H9 (cell line): Measurements from ENCODE around the gene PEX5. TPM values are rescaled to one million over a fixed set of nuclear protein-coding genes. Genes with fewer than 3 reads are reported as not detected.

ENCODE experiments used
- DNase-seq: peaks from one replicate; pipeline ENCODE4 v3.0.0-alpha.2; 2017
- H2AFZ ChIP-seq: one replicate; pipeline ENCODE4 v1.6.1; 2013; ENCODE audit warnings: mild to moderate bottlenecking, low read length, control low read depth, moderate library complexity
- H2AK5ac ChIP-seq: 2 replicates; pipeline ENCODE4 v1.6.1; 2013; ENCODE audit warnings: low read length, control low read depth, mixed read lengths; ENCODE audit not compliant: insufficient read length
- H2BK120ac ChIP-seq: one replicate; pipeline ENCODE4 v1.6.1; 2013; ENCODE audit warnings: low read depth, mild to moderate bottlenecking, low read length, control low read depth, inconsistent platforms; ENCODE audit not compliant: poor library complexity, severe bottlenecking
- H2BK12ac ChIP-seq: 2 replicates; pipeline ENCODE4 v1.6.1; 2013; ENCODE audit warnings: low read length, control low read depth, mixed read lengths, low read depth; ENCODE audit not compliant: insufficient read length
- H2BK15ac ChIP-seq: 2 replicates; pipeline ENCODE4 v1.6.1; 2013; ENCODE audit warnings: low read depth, low read length, control low read depth
- H2BK20ac ChIP-seq: one replicate; pipeline ENCODE4 v1.6.1; 2013; ENCODE audit warnings: low read depth, mild to moderate bottlenecking, low read length, control low read depth, inconsistent platforms; ENCODE audit not compliant: poor library complexity, severe bottlenecking
- H2BK5ac ChIP-seq: 2 replicates; pipeline ENCODE4 v1.6.1; 2013; ENCODE audit warnings: low read length, control low read depth, mixed read lengths; ENCODE audit not compliant: insufficient read length
- H3K14ac ChIP-seq: 2 replicates; pipeline ENCODE4 v1.6.1; 2013; ENCODE audit warnings: low read length, control low read depth; ENCODE audit not compliant: insufficient read depth
- H3K18ac ChIP-seq: 2 replicates; pipeline ENCODE4 v1.6.1; 2013; ENCODE audit warnings: low read depth, mild to moderate bottlenecking, mixed read lengths, low read length, control low read depth; ENCODE audit not compliant: insufficient read length
- H3K23ac ChIP-seq: 2 replicates; pipeline ENCODE4 v1.6.1; 2013; ENCODE audit warnings: low read length, control low read depth, mixed read lengths, low read depth; ENCODE audit not compliant: insufficient read length
- H3K23me2 ChIP-seq: 2 replicates; pipeline ENCODE4 v1.6.1; 2013; ENCODE audit warnings: low read depth, mild to moderate bottlenecking, mixed read lengths, low read length, control low read depth; ENCODE audit not compliant: insufficient read length, poor library complexity, severe bottlenecking
- H3K27ac ChIP-seq: 2 replicates; pipeline ENCODE4 v1.5.1; 2013; ENCODE audit warnings: low read length, control low read depth, mixed read lengths, low read depth; ENCODE audit not compliant: insufficient read length
- H3K27me3 ChIP-seq: 2 replicates; pipeline ENCODE4 v1.6.1; 2013; ENCODE audit warnings: low read length, control low read depth, inconsistent platforms; ENCODE audit not compliant: insufficient read depth
- H3K4ac ChIP-seq: 2 replicates; pipeline ENCODE4 v1.6.1; 2013; ENCODE audit warnings: low read depth, mild to moderate bottlenecking, control low read depth, inconsistent platforms, low read length, moderate library complexity
- H3K4me1 ChIP-seq: 2 replicates; pipeline ENCODE4 v1.6.1; 2013; ENCODE audit warnings: low read length, control low read depth, inconsistent platforms; ENCODE audit not compliant: insufficient read depth
- H3K4me2 ChIP-seq: 2 replicates; pipeline ENCODE4 v1.6.1; 2013; ENCODE audit warnings: low read length, control low read depth, mixed read lengths; ENCODE audit not compliant: insufficient read length, insufficient read depth
- H3K56ac ChIP-seq: 2 replicates; pipeline ENCODE4 v1.6.1; 2013; ENCODE audit warnings: low read depth, mild to moderate bottlenecking, mixed read lengths, low read length, control low read depth; ENCODE audit not compliant: insufficient read length
- H3K79me1 ChIP-seq: 2 replicates; pipeline ENCODE4 v1.6.1; 2013; ENCODE audit warnings: low read depth, mild to moderate bottlenecking, moderate library complexity, low read length, control low read depth, inconsistent platforms; ENCODE audit not compliant: insufficient read depth, poor library complexity, severe bottlenecking
- H3K79me2 ChIP-seq: 2 replicates; pipeline ENCODE4 v1.6.1; 2013; ENCODE audit warnings: low read length, control low read depth, inconsistent platforms; ENCODE audit not compliant: insufficient read depth
- H3K9ac ChIP-seq: 2 replicates; pipeline ENCODE4 v1.6.1; 2013; ENCODE audit warnings: low read length, control low read depth, mixed read lengths; ENCODE audit not compliant: insufficient read length; ENCODE audit errors: extremely low read depth
- H3K9me3 ChIP-seq: one replicate; pipeline ENCODE4 v1.6.1; 2013; ENCODE audit warnings: low read depth, low read length, inconsistent platforms; ENCODE audit not compliant: control insufficient read depth
- H3T11ph ChIP-seq: one replicate; pipeline ENCODE4 v1.6.1; 2013; ENCODE audit warnings: mild to moderate bottlenecking, low read length, control low read depth, inconsistent platforms
- H4K20me1 ChIP-seq: one replicate; pipeline ENCODE4 v1.6.1; 2013; ENCODE audit not compliant: control insufficient read depth, insufficient read length, insufficient read depth
- H4K5ac ChIP-seq: 2 replicates; pipeline ENCODE4 v1.6.1; 2013; ENCODE audit warnings: low read depth, mild to moderate bottlenecking, mixed read lengths, low read length, control low read depth; ENCODE audit not compliant: insufficient read length
- H4K8ac ChIP-seq: replicated peaks from 2 replicates; pipeline ENCODE4 v1.6.1; 2013; ENCODE audit warnings: low read length, control low read depth, mixed read lengths, low read depth; ENCODE audit not compliant: insufficient read length
- H4K91ac ChIP-seq: 2 replicates; pipeline ENCODE4 v1.6.1; 2013; ENCODE audit warnings: low read depth, mild to moderate bottlenecking, moderate library complexity, mixed read lengths, low read length, control low read depth; ENCODE audit not compliant: insufficient read length
- H3K27ac Mint-ChIP-seq, 3 experiments: 2 replicates in 2 of 3; 3 replicates in 1 of 3; pipeline ENCODE4 v1.8.0; 2020 to 2021; ENCODE audit warnings: mixed read lengths in 3 of 3, mild to moderate bottlenecking in 1 of 3, moderate library complexity in 1 of 3
- H3K27me3 Mint-ChIP-seq: 2 replicates; pipeline ENCODE4 v1.8.0; 2021; ENCODE audit warnings: low read depth, mild to moderate bottlenecking, moderate library complexity, mixed read lengths
- H3K36me3 Mint-ChIP-seq, 3 experiments: 2 replicates in 2 of 3; 3 replicates in 1 of 3; pipeline ENCODE4 v1.8.0; 2020 to 2021; ENCODE audit warnings: low read depth in 3 of 3, mixed read lengths in 3 of 3; ENCODE audit not compliant: insufficient read depth in 1 of 3
- H3K4me1 Mint-ChIP-seq, 2 experiments: 2 replicates each; pipeline ENCODE4 v1.8.0; 2020; ENCODE audit warnings: mixed read lengths in 2 of 2
- H3K4me3 Mint-ChIP-seq, 2 experiments: 2 replicates in 1 of 2; 3 replicates in 1 of 2; pipeline ENCODE4 v1.8.0; 2020 to 2021; ENCODE audit warnings: mild to moderate bottlenecking in 2 of 2, mixed read lengths in 2 of 2, moderate library complexity in 1 of 2
- H3K9me3 Mint-ChIP-seq, 2 experiments: 2 replicates in 1 of 2; 3 replicates in 1 of 2; pipeline ENCODE4 v1.8.0; 2020; ENCODE audit warnings: mild to moderate bottlenecking in 2 of 2, mixed read lengths in 2 of 2, moderate library complexity in 1 of 2
- CTCF ChIP-seq: fragments of 200-600 bp; sonication (generic); conservative IDR thresholded peaks from 3 replicates; pipeline ENCODE4 v1.8.0; 2021; ENCODE audit warnings: antibody characterized with exemption, mild to moderate bottlenecking
- WGBS: extraction: QIAGEN DNeasy Blood & Tissue Kit; methylation state at CpG from one replicate; pipeline ENCODE4 v1.1.7; 2013; ENCODE audit warnings: missing lambda C conversion rate, low lambda C conversion rate, mixed read lengths; ENCODE audit not compliant: insufficient read length; ENCODE audit errors: extremely low coverage; 5-methylcytosine and 5-hydroxymethylcytosine counted together
- total RNA-seq: library from RNA; stranded (reverse); gene quantifications from 2 replicates; pipeline ENCODE4 v1.2.1, GENCODE V29; 2021

The PEX5 gene
- total RNA-seq, 1 experiment from 2014 or later = 40.5 TPM

DNA sequence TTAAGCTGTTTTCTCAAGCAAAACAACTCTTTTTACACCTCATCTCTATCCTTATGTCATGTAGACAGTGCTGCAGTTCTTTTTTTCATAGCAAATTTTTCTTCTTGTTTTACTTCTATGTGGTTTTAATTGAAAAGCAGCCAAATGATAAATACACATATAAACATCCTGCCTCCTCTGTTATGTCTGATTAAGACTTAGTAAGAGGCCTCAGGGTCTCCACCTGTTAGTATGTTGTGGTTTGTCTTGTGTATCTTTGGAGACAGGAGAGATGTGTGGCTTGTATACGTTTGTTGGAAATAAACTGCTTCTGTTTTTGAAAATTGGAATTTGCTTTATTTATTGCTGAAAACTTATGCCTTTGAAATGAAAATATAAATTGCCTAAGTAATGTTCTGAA is 32.0 kb downstream of the PEX5 start:
- no peak overlapping the region for H3K9ac ChIP-seq
- H2BK12ac ChIP-seq = no peak overlapping the region
- H2BK20ac ChIP-seq = no peak overlapping the region
- H2BK120ac ChIP-seq = no peak overlapping the region
- H3K56ac ChIP-seq = no peak overlapping the region
- H4K20me1 ChIP-seq = no peaks in the 10 kb centered on the region
- H2AK5ac ChIP-seq = no peak overlapping the region
- H3K27me3 ChIP-seq = no peaks in the 10 kb centered on the region
- no peak for DNase-seq
- no CpG with 5 or more reads among the region's 1 CpG for WGBS
- H3K9me3 ChIP-seq = no peaks in the 10 kb centered on the region
- Mint-ChIP-seq H3K4me1 (peaks cover 11 to 23% of the 10 kb centered on the region in 2 experiments), H3K36me3 (peaks cover 0 to 10% (median 2%) of the 10 kb centered on the region in 3 experiments; a peak in 5 of 7 replicates), H3K27me3 (0 out of 2 replicates have a peak, but pooled peaks cover 2% of the 10 kb centered on the region), H3K27ac (no peak overlapping the region), H3K4me3 (no peak overlapping the region), H3K9me3 (peaks cover 3 to 8% of the 10 kb centered on the region in 2 experiments; a peak in 2 of 5 replicates)
- H3K27ac ChIP-seq = no peak overlapping the region
- H3K23me2 ChIP-seq = no peaks in the 10 kb centered on the region
- H3K23ac ChIP-seq = no peak overlapping the region
- H3K4ac ChIP-seq = no peak overlapping the region
- H3K79me1 ChIP-seq = no peaks in the 10 kb centered on the region
- H3K79me2 ChIP-seq = no peaks in the 10 kb centered on the region
- H3T11ph ChIP-seq = no peak overlapping the region
- no peak overlapping the region for H4K5ac ChIP-seq
- no peak overlapping the region for H2AFZ ChIP-seq
- no peak overlapping the region for H2BK5ac ChIP-seq
- H3K18ac ChIP-seq = no peak overlapping the region
- no peak overlapping the region for H4K91ac ChIP-seq
- no peak overlapping the region for H2BK15ac ChIP-seq
- TF ChIP-seq CTCF = no peak
- H4K8ac ChIP-seq = no peak overlapping the region
- H3K4me2 ChIP-seq = no peak overlapping the region
- H3K4me1 ChIP-seq = no peaks in the 10 kb centered on the region
- no peak overlapping the region for H3K14ac ChIP-seq
